HG03097 (cell line): ENCODE results near the gene FSHR.

Experiments used
- ATAC-seq: cut with Tn5 transposase; IDR thresholded peaks from one replicate; pipeline ENCODE4 v1.9.1; 2021; ENCODE audit not compliant: unreplicated experiment, low FRiP score

Gene FSHR

GRCh38 chr2:49122107-49122506, 32.2 kb downstream of the FSHR start:
- ATAC-seq, result no peak

GRCh38 chr2:49113046-49113445, 41.3 kb downstream of the FSHR start:
- ATAC-seq, result no peak

GRCh38 chr2:49111456-49111855, 42.9 kb downstream of the FSHR start:
- no peak for ATAC-seq

GRCh38 chr2:49111006-49111405, 43.3 kb downstream of the FSHR start:
- ATAC-seq, result no peak

GRCh38 chr2:49110571-49110970, 43.7 kb downstream of the FSHR start:
- no peak for ATAC-seq

GRCh38 chr2:49108851-49109250, 45.5 kb downstream of the FSHR start:
- no peak for ATAC-seq

GRCh38 chr2:49108436-49108835, 45.9 kb downstream of the FSHR start:
- ATAC-seq, result no peak

GRCh38 chr2:49105506-49105905, 48.8 kb downstream of the FSHR start:
- no peak for ATAC-seq

GRCh38 chr2:49102146-49102545, 52.2 kb downstream of the FSHR start:
- no peak for ATAC-seq

GRCh38 chr2:49080681-49081080, 73.6 kb downstream of the FSHR start:
- ATAC-seq, result no peak

- no peak for ATAC-seq
Observed at GRCh38 chr2:49070716-49071115, 83.6 kb downstream of the FSHR start.

- ATAC-seq, result no peak
Observed at GRCh38 chr2:49069829-49070228, 84.5 kb downstream of the FSHR start.

GRCh38 chr2:49068613-49069012, 85.7 kb downstream of the FSHR start:
- ATAC-seq, result no peak

- ATAC-seq, result no peak
Observed at GRCh38 chr2:49067971-49068370, 86.3 kb downstream of the FSHR start.

- no peak for ATAC-seq
Observed at GRCh38 chr2:49053156-49053555, 101.2 kb downstream of the FSHR start.

GRCh38 chr2:49050265-49050664, 104.0 kb downstream of the FSHR start:
- no peak for ATAC-seq

GRCh38 chr2:49049161-49049560, 105.2 kb downstream of the FSHR start:
- ATAC-seq, result no peak

- ATAC-seq, result no peak
Observed at GRCh38 chr2:49045083-49045482, 109.2 kb downstream of the FSHR start.

GRCh38 chr2:49044350-49045079, 109.8 kb downstream of the FSHR start:
- no peak for ATAC-seq

GRCh38 chr2:49043405-49043982, 110.8 kb downstream of the FSHR start:
- no peak for ATAC-seq

GRCh38 chr2:49042488-49042887, 111.8 kb downstream of the FSHR start:
- no peak for ATAC-seq

- no peak for ATAC-seq
Observed at GRCh38 chr2:49041061-49041460, 113.3 kb downstream of the FSHR start.
